ENCODE data around the gene SUCLG2. TPM values are rescaled to one million over a fixed set of nuclear protein-coding genes. Genes with fewer than 3 reads are reported as not detected.

Gene SUCLG2
- total RNA-seq, 1 experiment from 2014 or later: 49.5 TPM

- TF ChIP-seq, protein P1, sequence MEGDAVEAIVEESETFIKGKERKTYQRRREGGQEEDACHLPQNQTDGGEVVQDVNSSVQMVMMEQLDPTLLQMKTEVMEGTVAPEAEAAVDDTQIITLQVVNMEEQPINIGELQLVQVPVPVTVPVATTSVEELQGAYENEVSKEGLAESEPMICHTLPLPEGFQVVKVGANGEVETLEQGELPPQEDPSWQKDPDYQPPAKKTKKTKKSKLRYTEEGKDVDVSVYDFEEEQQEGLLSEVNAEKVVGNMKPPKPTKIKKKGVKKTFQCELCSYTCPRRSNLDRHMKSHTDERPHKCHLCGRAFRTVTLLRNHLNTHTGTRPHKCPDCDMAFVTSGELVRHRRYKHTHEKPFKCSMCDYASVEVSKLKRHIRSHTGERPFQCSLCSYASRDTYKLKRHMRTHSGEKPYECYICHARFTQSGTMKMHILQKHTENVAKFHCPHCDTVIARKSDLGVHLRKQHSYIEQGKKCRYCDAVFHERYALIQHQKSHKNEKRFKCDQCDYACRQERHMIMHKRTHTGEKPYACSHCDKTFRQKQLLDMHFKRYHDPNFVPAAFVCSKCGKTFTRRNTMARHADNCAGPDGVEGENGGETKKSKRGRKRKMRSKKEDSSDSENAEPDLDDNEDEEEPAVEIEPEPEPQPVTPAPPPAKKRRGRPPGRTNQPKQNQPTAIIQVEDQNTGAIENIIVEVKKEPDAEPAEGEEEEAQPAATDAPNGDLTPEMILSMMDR (IDR thresholded peaks at IDR 0.05; ENCODE audit: unreplicated experiment): no peak
- Mint-ChIP-seq H3K4me1 (ENCODE audit: low read depth, unreplicated experiment) (peaks cover 20% of the 10 kb centered on the region), H3K36me3 (ENCODE audit: insufficient read depth, unreplicated experiment) (no peaks in the 10 kb centered on the region), H3K9me3 (ENCODE audit: low read depth, unreplicated experiment) (peaks cover 2% of the 10 kb centered on the region), H3K27me3 (ENCODE audit: unreplicated experiment) (no peaks in the 10 kb centered on the region), H3K4me3 (ENCODE audit: low read depth, unreplicated experiment) (no peak overlapping the region), H3K27ac (ENCODE audit: unreplicated experiment) (no peak overlapping the region)
- no TSS peak for BruUV-seq (replicated peaks)
- intact Hi-C loops (cut with micrococcal nuclease; ENCODE audit: unreplicated experiment): loop anchor here (10.0 kb wide), 1 partner anchor 368 kb away; the partner anchor contains the start of gene KBTBD8
- CTCF ChIA-PET: interaction anchor here (0.8 kb wide), 1 partner anchor 19 kb away, joined by 3 read pairs; no protein-coding TSS in a partner anchor
- DNase-seq: peak; percentile 41
Observed at GRCh38 chr3:67362686-67363085, 291.7 kb downstream of the SUCLG2 start.

GRCh38 chr3:67361770-67362169 lies 292.6 kb downstream of the SUCLG2 start:
- CTCF ChIA-PET: no interaction called here
- no peak for DNase-seq
- H3K4me3 Mint-ChIP-seq (ENCODE audit: low read depth, unreplicated experiment): no peak overlapping the region
- H3K27ac Mint-ChIP-seq (ENCODE audit: unreplicated experiment): no peak overlapping the region
- H3K27me3 Mint-ChIP-seq (ENCODE audit: unreplicated experiment): no peaks in the 10 kb centered on the region
- intact Hi-C loops (cut with micrococcal nuclease; ENCODE audit: unreplicated experiment): loop anchor here (10.0 kb wide), 1 partner anchor 367 kb away; the partner anchor contains the start of gene KBTBD8
- TF ChIP-seq, protein P1 (IDR thresholded peaks at IDR 0.05; ENCODE audit: unreplicated experiment): no peak
- H3K4me1 Mint-ChIP-seq (ENCODE audit: low read depth, unreplicated experiment): peaks cover 25% of the 10 kb centered on the region
- H3K9me3 Mint-ChIP-seq (ENCODE audit: low read depth, unreplicated experiment): peaks cover 2% of the 10 kb centered on the region
- H3K36me3 Mint-ChIP-seq (ENCODE audit: insufficient read depth, unreplicated experiment): no peaks in the 10 kb centered on the region
- BruUV-seq (replicated peaks): no TSS peak

DNA sequence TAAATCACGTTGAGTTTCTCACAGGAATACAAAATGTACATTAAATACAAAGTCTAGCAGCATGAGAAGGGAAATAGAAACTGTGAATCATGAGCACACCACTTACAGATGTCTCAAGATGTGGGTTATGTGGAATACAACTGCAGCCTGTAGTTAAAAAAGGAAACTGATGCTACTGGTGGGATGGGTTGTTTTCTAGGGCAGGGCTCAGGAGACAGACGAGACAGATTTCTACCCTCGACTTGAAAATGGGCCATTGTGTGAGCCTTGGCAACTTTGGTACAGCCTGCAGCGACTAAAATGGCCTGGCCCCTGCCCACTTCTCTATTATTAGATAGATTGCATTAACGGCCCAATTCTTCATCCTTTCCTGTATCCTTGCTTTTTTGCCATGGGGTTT lies 293.1 kb downstream of the SUCLG2 start:
- H3K27me3 Mint-ChIP-seq (ENCODE audit: unreplicated experiment): no peaks in the 10 kb centered on the region
- DNase-seq: no peak
- H3K4me1 Mint-ChIP-seq (ENCODE audit: low read depth, unreplicated experiment): peaks cover 25% of the 10 kb centered on the region
- H3K36me3 Mint-ChIP-seq (ENCODE audit: insufficient read depth, unreplicated experiment): no peaks in the 10 kb centered on the region
- BruUV-seq (replicated peaks): no TSS peak
- CTCF ChIA-PET: no interaction called here
- peaks cover 2% of the 10 kb centered on the region for H3K9me3 Mint-ChIP-seq (ENCODE audit: low read depth, unreplicated experiment)
- intact Hi-C loops (cut with micrococcal nuclease; ENCODE audit: unreplicated experiment): loop anchor here (10.0 kb wide), 1 partner anchor 367 kb away; the partner anchor contains the start of gene KBTBD8
- no peak overlapping the region for H3K4me3 Mint-ChIP-seq (ENCODE audit: low read depth, unreplicated experiment)
- no peak overlapping the region for H3K27ac Mint-ChIP-seq (ENCODE audit: unreplicated experiment)
- TF ChIP-seq, protein P1 (IDR thresholded peaks at IDR 0.05; ENCODE audit: unreplicated experiment): no peak

GRCh38 chr3:67357610-67358458 lies 296.6 kb downstream of the SUCLG2 start:
- Mint-ChIP-seq H3K4me1 (ENCODE audit: low read depth, unreplicated experiment) (peaks cover 33% of the 10 kb centered on the region), H3K36me3 (ENCODE audit: insufficient read depth, unreplicated experiment) (no peaks in the 10 kb centered on the region), H3K27ac (ENCODE audit: unreplicated experiment) (no peak overlapping the region), H3K4me3 (ENCODE audit: low read depth, unreplicated experiment) (no peak overlapping the region), H3K27me3 (ENCODE audit: unreplicated experiment) (no peaks in the 10 kb centered on the region), H3K9me3 (ENCODE audit: low read depth, unreplicated experiment) (no peaks in the 10 kb centered on the region)
- TF ChIP-seq, protein P1 (IDR thresholded peaks at IDR 0.05; ENCODE audit: unreplicated experiment): peak; percentile 47
- no TSS peak for BruUV-seq (replicated peaks)
- CTCF ChIA-PET: interaction anchor here (0.5 to 1.7 kb wide), 2 partner anchors 27 to 244 kb away, joined by 3 to 15 read pairs; no protein-coding TSS in a partner anchor
- peak; percentile 40 for DNase-seq
- intact Hi-C loops (cut with micrococcal nuclease; ENCODE audit: unreplicated experiment): loop anchor here (5.0 kb wide), 1 partner anchor 246 kb away; no protein-coding TSS in a partner anchor
